ENCODE measurements around the gene ABCB9.

Gene ABCB9

DNA sequence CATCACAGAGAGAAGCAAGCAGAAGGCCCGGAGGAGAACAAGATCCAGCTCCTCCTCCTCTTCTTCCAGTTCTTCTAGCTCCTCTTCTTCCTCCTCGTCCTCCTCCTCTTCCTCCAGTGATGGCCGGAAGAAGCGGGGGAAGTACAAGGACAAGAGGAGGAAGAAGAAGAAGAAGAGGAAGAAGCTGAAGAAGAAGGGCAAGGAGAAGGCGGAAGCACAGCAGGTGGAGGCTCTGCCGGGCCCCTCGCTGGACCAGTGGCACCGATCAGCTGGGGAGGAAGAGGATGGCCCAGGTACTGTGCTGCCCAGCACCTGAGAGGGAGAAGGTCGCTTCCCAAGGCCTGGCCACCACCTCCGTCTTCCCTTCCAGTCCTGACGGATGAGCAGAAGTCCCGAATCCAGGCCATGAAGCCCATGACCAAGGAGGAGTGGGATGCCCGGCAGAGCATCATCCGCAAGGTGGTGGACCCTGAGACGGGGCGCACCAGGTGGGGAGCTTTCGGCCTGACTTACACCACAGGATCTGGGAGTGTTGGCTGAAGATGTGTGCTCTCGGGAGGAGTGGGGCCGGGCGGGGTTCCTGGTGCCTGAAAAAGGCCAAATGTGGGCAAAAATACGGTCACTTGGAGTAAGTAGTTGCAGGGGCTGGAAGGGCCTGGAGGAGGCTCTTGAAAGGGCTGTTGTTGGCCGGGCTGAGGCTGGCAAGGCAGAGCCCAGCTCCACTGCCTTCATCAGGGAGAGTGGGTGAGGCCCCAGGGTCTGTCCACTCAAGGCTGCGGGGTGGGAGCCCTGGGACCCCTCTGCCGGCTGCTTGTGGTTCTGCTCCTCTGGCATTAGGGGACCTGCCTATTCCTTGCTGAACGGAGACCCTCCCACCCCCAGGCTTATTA is 15.6 kb upstream of the ABCB9 start:
- no peak for DNase-seq (ENCODE audit: low read depth in 2 of 2)

DNA sequence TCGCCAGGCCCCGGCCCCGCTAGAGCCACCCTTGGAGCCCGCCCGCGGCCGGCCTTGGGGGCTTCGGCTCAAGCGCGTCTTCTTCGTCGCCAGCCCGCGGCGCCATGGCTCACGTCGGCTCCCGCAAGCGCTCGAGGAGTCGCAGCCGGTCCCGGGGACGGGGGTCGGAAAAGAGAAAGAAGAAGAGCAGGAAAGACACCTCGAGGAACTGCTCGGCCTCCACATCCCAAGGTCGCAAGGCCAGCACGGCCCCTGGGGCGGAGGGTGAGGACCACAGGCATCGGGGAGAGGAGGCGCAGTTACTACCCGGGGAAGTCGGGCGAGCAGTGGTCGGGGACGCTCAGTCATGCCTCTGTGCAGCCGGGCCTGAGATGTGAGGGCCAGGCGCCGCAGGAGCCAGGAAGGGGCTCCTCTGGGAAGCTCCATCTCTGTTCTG is 14.8 kb upstream of the ABCB9 start:
- DNase-seq (ENCODE audit: low read depth in 2 of 2) = no peak

DNA sequence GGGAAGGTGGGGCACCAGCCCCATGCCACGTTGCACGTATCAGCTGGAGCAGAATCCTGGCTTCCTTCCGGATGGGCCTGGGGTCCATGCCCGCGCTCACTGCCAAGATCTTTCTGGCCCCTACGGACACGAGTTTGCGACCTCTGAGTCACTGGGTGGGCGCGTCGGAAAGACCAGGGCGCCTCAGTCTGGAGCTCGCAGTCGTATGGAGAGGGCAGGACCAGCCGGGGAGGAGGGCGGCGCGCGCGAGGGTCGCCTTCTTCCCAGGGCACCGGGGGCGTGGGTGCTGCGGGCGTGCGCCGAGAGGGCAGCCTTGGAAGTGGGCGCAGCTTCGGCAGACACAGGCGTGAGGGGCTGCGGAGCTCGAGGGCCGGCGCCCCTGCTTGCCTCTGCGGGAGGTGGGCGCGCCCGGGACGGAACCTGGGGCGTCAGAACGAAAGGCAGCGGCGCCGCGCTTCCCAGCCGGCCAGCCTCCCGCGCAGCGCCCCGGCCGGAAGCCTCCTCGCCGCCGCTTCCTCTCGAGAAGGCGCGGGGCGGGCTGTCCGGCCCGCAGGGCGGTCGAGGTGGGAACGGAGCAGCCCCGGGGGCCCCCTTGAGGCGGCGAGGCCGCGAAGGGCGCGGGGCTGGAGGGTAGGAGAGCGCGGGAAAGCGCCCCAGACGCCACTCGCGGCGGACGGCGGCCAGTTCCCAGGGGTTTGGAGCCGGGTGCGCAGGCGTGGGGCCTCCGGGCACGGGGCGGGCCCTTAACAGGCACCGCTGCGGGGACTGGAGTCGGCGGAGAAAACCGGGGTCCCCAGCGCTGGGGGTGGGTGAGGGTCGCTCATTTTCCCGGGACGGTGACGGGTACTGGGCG is 14.1 kb upstream of the ABCB9 start, which contains the start of gene ARL6IP4:
ARL6IP4 (plus strand) TSS at position 499 of the 853 bp plus-strand sequence. CDS start 459 bp downstream, outside the sequence.
- DNase-seq (ENCODE audit: low read depth in 2 of 2) = peak; percentile 58 to 70

DNA sequence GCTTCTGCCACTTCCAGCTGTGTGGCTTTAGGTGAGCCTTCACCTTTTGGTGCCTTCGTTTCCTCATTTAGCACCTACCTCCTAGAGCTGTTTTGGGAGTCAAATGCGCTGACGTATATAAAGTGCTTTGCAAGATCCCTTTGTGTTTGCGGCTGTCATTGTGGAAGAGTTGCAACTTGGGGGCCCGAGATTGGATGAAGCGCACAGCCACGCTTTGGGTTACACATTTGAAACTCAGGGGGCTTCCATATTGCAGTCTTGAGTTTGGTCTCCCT is 13.6 kb upstream of the ABCB9 start:
- DNase-seq (ENCODE audit: low read depth in 2 of 2) = no peak

DNA sequence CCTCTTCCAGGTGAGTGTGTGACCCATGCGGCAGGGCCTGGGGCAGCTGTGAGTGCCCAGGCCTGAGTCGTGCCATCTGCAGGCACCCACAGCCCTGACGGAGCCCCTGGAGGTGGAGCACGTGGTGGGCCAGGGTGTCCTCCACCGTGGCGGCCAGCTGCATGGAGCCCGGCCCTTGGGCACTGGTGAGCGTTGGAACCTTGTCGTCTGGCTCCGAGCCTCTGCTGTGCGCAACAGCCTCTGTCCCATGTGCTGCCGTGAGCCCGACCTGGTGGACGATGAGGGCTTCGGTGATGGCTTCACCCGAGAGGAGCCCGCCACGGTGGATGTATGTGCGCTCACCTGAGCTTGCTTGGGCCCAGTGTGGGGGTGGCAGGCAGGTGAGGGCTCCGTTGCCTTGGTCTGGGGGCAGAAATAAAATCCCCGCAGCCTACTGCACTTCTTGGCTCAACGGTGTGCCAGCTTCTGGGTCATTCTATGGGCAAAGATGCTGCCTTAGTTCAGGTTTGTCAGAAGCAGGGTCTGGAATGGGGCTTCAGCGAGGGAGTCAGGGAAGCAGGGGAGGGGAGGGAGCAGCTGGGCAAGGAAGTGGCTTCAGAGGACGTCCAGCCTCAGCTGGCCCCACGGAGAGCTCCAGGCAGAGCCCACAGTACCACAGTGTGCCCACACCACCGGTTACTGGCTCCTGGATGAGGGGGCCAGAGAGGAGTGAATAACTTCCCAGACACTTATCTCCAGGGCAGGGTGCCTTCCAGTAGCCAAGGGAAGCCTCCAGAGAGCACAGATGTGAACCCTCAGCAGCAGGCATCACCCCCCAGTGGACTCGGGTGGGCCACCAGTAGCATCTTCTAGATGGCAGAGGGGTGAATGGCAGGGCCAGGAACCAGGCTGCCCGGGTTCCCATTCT is 13.0 kb upstream of the ABCB9 start:
- DNase-seq (ENCODE audit: low read depth in 2 of 2) = no peak

DNA sequence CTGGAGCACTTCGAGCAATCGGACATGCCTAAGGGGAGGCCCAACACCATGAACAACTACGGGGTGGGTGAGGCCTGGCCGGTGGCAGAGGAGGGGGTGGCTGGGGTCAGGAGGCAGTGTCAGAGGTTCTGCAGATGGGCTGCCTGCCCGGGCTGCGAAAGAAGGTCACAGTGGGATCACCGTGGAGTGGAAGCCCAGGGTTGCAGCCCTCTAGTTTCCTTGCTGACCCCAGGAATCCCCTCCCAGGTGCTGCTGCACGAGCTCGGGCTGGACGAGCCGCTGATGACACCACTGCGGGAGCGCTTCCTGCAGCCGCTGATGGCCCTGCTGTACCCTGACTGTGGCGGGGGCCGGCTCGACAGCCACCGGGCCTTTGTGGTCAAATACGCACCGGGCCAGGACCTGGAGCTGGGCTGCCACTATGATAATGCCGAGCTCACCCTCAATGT is 12.3 kb upstream of the ABCB9 start:
- no peak for DNase-seq (ENCODE audit: low read depth in 2 of 2)

DNA sequence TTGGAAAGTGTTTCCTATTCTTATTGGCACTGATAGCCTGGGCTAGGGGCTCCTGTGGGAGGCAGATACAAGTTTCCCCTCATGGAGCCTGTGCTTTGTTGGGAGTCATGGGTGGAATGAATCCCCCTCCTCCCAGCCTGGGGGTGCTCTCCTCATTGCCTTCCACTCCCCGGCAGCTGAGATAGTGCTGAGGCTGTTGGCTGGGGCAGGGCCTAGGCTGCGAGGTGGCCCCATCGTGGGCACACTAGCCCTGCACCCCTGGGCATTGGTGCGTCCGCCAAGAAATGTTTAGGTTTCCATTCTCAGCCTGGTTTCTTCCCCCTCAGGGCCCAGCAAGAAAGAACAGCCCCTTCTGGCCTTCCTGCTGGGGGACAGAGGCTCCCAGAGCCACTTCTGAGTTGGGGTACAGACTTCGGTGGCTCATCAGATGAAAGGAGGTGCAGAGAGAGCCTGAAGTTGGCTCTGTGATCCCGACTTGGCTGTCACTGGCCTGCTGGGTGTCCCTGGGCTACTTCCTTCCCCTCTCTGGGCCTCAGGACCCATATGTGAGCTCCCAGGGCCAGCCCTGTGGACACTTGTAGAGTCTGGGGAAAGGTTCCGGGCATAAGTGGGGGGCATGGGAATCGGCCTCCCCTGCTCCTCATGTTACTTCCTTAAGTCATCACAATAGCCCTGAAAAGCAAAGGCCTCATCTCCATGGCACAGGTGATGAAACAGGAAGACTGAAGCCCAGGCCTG is 11.6 kb upstream of the ABCB9 start:
- no peak for DNase-seq (ENCODE audit: low read depth in 2 of 2)

DNA sequence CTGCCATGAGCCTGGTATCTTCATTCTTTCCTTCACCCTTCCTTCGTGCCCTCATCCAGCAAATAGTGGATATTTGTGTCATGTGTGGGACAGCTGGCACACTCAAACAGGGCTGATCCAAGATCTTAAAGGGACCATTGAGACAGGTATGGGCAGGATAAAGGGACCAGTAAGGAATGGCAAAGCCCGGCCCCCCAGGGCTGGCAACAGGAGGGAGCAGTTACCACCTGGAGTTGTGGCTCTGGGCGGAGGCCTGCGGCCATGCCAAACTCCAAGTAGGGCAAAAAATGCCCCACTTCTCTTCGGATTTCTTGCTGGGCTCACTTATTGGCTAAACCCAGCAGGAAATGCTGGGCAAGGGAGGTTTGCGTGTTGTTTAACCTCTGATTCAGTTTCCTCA is 10.9 kb upstream of the ABCB9 start:
- no peak for DNase-seq (ENCODE audit: low read depth in 2 of 2)

DNA sequence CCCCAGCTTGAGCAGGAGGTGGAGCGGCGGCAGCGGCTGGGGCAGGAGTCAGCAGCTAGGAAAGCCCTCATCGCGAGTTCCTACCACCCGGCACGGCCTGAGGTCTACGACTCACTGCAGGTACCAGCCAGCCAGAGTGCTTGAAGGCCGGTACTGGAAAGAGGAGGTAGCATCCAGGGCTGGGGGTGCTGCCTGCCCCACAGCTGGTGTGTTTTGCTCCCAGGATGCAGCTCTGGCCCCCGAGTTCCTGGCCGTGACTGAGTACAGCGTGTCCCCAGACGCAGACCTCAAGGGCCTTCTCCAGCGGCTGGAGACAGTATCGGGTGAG is 10.3 kb upstream of the ABCB9 start:
- no peak for DNase-seq (ENCODE audit: low read depth in 2 of 2)

DNA sequence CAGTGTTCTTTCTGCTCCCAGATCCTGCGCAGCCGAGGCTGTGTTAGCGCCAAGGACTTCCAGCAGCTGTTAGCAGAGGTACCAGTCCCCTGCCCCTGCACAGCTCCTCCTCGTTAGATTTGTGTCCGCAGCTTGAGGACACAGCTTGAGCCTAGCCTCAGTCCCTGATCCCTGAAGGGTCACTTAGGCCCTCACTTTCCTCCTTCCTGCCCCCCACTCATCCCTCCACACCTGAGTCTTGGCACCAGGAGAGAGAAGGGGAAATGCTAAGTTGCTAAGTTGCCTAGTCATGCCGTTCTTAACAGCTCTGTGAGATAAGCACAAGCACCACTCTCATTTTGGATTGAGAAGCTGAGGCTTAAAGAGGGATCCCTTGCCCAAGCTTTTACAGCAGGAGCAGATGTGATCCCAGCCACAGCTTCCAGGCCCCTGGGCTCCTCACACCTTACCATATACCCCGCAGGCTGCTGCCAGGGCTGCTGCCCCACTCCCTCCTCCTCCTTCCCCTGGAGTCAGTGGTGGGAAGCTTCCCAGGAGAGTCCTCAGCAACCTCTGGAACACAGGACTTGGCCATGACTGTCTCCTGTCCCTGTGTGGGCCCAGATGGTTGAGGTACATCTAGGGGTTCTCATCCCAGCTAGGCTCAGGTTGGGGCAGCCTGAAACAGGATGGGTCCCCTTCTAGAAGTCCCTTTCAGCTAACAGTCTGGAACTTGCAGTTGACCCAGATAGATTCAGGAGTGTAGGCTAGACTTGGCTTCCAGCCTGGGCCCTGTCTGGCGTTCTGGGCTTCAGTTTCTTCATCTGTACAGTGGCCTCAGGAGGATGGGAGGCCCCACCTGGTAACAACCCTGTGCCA is 9.8 kb upstream of the ABCB9 start:
- DNase-seq (ENCODE audit: low read depth in 2 of 2) = no peak

DNA sequence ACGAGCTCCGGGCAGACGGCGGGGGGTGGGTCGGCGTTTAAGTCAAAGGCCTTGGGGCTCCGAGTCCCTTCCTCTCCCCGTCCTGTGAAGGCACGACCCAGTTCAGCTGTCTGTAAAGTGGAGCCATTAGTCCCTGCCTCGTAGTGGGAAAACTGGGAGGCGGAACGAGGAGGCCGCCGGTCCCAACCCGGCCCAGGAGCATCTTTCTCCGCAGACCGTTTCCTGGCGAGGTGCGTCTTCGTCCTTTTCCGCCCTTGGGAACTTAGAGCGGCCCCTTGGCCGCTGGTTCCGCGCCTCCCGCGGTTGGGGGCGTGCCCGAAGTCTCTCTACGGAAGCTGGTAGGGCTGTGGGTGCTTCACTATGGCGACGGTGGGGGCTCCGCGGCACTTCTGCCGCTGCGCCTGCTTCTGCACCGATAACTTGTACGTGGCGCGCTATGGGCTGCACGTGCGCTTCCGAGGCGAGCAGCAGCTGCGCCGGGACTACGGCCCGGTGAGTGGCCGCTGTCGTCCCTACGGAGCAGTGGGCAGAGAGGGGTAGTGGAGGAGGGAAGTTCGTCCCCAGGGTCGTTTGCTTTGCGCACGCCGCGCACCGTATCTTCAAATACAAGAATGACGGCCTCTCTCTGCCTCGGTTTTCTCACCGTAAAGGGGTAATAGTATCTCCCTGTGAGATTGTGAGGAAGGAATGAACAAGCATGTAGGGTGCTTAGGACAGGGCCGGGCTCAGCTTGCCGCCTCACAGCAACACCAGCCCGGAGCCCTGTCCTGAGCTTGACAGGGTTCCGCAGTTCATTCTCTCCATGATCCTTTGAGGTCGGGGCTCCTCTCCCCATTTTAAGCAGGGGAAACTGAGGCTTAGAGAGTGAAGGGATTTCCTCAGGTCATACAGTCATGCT is 8.9 kb upstream of the ABCB9 start, which contains the start of gene OGFOD2:
OGFOD2 (plus strand) TSS at position 353 of the 898 bp plus-strand sequence; CDS start at position 361, 8 bp downstream.
- DNase-seq (ENCODE audit: low read depth in 2 of 2) = peak; percentile 86 to 88

DNA sequence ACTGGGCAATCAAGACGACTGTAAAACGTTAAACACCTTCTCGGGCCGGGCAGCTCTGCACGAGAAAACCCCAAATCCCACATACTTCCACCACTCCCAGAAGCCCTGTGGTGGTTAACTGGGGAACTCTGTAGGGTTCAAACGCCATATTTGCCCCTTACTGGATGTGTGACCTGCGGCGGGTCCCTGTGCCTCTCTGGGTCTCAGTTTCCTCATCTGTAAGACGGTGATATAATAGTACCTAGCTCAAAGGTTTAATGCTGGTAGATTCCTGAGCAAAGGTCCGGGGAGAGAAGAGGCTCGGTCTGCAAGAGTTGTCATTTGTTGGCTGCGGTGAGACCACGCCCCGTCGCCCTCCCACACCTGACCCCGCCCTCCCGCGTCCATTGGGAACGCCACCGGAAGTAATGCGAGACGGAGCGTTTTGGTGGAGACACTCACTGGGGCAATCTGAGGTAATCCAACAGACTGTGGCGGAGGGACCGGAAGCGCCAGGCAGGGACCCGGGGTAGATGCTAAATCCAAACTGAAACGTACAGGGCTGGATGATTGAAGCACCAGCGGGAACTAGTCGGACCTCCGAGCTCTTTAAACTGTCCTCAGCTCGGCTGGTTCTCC is 8.1 kb upstream of the ABCB9 start:
- peak; percentile 96 to 97 for DNase-seq (ENCODE audit: low read depth in 2 of 2)

DNA sequence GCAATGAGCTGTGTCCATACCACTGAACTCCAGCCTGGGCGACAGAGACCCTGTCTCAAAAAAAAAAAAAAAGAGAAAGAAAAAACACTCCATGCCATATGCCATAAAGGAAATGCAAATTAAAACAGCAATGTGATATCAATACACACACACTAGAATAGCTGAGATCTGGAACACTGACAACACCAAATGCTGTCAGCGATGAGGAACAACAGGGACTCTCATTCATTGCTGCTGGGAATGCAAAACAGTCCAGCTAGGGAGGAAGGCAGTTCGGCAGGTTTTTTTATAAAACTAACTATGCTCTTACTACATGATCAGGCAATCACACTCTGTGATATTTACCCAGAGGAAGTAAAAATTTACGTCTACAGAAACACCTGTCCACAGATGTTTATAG is 3.4 kb upstream of the ABCB9 start:
- DNase-seq (ENCODE audit: low read depth in 2 of 2) = no peak

DNA sequence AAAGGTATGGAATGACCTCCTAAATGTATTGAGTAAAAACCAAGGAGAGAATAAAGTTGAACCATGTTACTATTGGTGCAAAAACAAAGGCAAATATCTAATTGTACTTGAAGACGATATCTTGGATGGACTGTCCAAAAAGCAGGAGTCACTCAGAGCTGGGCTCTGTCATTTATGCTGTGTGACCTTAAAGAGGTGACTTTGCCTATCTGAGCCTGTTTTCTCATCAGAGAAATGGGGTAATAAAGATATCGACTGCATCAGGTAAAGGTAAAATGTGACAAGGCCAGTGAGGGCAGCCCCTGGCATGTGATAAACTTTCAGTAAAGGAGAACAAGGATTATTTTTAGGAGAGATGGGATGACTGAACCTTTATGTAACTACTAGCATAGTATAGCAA is 1.8 kb upstream of the ABCB9 start:
- no peak for DNase-seq (ENCODE audit: low read depth in 2 of 2)

DNA sequence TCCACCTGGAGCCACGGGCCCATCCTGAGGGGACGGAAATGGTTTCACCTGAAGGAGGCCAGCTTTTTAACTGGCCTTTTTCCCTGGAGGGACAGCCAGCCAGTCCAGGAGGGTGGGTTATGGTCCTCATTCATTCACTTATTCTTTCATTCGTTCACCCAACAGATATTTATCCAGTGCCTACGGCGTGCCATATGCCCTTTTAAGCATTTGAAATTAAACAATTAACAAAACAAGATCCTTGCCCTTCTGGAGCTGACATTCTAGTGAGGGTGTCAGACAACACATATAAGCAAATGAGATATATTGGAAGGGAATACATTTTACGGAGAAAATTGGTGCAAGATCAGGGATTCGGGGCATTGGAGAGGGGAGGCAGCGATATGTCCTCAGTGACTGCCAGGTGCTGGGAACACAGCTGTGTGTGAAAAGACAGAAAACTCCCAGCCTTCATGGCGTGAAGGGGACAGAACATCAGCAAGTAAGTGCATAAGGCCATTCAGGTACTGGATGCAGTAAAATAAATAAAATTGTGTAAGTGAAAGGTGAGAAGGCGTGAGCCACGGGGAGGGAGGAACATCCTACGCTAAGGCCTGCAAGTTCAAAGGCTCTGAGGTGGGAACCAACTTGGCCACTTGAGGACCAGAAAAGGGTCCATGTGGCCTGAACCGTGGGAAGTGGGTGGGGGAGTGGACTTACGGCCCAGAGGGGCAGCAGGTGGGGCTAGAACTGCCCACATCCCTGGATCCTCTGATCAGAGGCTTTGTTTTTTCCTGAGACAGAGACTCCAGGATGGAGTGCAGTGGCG is 684 bp upstream of the ABCB9 start:
- no peak for DNase-seq (ENCODE audit: low read depth in 2 of 2)

DNA sequence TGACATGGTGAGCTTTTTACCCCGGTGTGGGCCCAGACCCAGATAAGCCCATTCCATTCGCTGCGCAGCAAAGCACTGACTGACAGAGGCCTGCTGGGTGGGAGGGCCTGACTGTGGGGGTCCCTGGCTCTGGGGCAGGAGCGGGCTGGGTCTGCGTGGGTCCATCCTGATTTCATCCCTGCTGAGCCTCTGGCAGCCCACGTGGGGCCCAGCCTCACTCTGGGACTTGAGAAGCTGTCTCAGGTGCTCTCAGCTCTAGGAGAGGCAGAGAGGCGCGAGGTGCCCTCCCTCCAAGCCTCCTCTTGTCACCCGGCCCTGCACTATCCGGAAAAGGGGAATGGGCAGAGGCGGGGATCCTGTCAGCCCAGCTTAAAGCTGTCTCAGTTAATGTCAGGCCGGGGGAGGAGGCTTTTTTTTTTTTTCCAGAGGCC is 927 bp downstream of the ABCB9 start:
- DNase-seq (ENCODE audit: low read depth in 2 of 2) = no peak

DNA sequence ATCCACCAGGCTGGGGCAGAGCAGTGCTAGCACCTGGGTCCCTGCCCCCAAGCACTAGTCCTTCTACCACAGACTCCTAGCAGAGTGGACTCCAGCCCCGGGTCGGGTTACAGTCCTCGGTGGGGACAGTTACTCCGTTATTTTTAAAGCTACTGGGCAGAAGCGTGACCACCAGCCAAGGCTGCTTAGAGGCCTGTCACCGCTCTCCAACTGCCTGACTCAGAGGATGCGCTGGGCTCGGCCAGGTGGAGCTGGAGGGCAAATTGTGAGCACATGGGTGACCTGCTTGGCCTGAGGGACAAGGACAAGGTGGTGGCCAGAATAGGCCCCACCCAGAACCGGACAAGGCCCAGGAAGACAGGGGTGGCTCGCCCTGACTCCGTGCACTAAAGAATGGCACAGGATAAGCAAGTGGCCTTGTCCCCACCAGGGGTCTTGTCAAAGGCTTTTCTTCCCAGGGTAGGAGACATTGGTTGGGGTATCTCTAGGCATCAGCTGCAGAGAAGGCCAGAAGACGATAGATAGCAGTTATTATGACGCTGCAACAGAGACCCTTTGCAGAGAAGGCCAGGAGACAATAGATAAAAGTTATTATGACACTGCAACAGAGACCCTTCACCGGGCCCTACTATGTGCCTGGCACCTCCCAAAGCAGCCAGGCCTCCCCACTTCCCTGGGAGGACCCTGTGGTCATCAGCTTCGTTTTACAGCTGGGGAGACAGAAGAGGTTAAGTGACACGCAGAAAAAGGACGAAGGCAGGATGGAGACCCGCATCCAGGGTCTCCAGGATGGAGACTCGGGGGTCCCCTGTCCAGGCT is 1.6 kb downstream of the ABCB9 start:
- no peak for DNase-seq (ENCODE audit: low read depth in 2 of 2)

Data from stimulated activated CD8-positive, alpha-beta memory T cell treated with anti-CD3 and anti-CD28 coated beads, Interleukin-15, amount 100 ng/mL, for 48 hours (primary cell).